CD4-positive, alpha-beta T cell treated with Interleukin-10 for 1 hour (primary cell): ENCODE data around the gene ICA1.
"Not testable (repeated sequence)": the region's sequence is repeated elsewhere in the genome, so short reads cannot be mapped to it uniquely, and the experiment has no call there.

ENCODE experiments used
- DNase-seq: peaks from one replicate; pipeline ENCODE4 v3.0.0-alpha.2; 2020

ICA1 gene

GRCh38 chr7:8260871-8261694 is 884 bp downstream of the ICA1 start:
- no peak for DNase-seq

GRCh38 chr7:8259586-8260222 is 2.3 kb downstream of the ICA1 start:
- DNase-seq, result no peak

- DNase-seq, result no peak
These were observed 3.2 kb downstream of the ICA1 start for GRCh38 chr7:8258734-8259133.

GRCh38 chr7:8258166-8258565 is 3.8 kb downstream of the ICA1 start:
- DNase-seq, result no peak

- DNase-seq, result no peak
These were observed 6.0 kb downstream of the ICA1 start for GRCh38 chr7:8255680-8256655.

GRCh38 chr7:8254667-8255066 is 7.3 kb downstream of the ICA1 start:
- DNase-seq, result no peak

GRCh38 chr7:8254215-8254614 is 7.8 kb downstream of the ICA1 start:
- no peak for DNase-seq

GRCh38 chr7:8251195-8251594 is 10.8 kb downstream of the ICA1 start:
- DNase-seq, result no peak

GRCh38 chr7:8250547-8250946 is 11.4 kb downstream of the ICA1 start:
- no peak for DNase-seq

- no peak for DNase-seq
These were observed 12.8 kb downstream of the ICA1 start for GRCh38 chr7:8249121-8249520.

GRCh38 chr7:8246020-8246419 is 15.9 kb downstream of the ICA1 start:
- no peak for DNase-seq

- DNase-seq, result not testable (repeated sequence)
These were observed 16.9 kb downstream of the ICA1 start for GRCh38 chr7:8245032-8245431.

GRCh38 chr7:8243059-8243458 is 18.9 kb downstream of the ICA1 start:
- not testable (repeated sequence) for DNase-seq

- DNase-seq, result not testable (repeated sequence)
These were observed 22.1 kb downstream of the ICA1 start for GRCh38 chr7:8239702-8240362.

GRCh38 chr7:8236780-8237407 is 25.1 kb downstream of the ICA1 start:
- no peak for DNase-seq

- no peak for DNase-seq
These were observed 28.7 kb downstream of the ICA1 start for GRCh38 chr7:8232999-8233847.

- DNase-seq, result no peak
These were observed 32.0 kb downstream of the ICA1 start for GRCh38 chr7:8229927-8230326.

- DNase-seq, result no peak
These were observed 32.9 kb downstream of the ICA1 start for GRCh38 chr7:8228766-8229674.

GRCh38 chr7:8228068-8228467 is 33.9 kb downstream of the ICA1 start:
- DNase-seq, result no peak

GRCh38 chr7:8227261-8227660 is 34.7 kb downstream of the ICA1 start:
- DNase-seq, result no peak
